Muscle of arm (tissue), 12 donors: ENCODE data around the gene RAB4B. TPM values are rescaled to one million over a fixed set of nuclear protein-coding genes. Genes with fewer than 3 reads are reported as not detected.
"Not testable (repeated sequence)": the region's sequence is repeated elsewhere in the genome, so short reads cannot be mapped to it uniquely, and the experiment has no call there.

Experiments
- DNase-seq: peaks from one replicate; pipeline ENCODE4 v3.0.0-alpha.2; 2013
- polyA plus RNA-seq, 12 donors: library from polyadenylated mRNA; unstranded; fragments of 120-200 nt; gene quantifications; one replicate each; pipeline ENCODE4 v1.2.1, GENCODE V29; 2013; ENCODE audit not compliant: insufficient read length in 12 of 12

The RAB4B gene
- polyA plus RNA-seq, 12 donors = 6.3 to 10.5 (median 8.3) TPM; not detected in 2

DNA sequence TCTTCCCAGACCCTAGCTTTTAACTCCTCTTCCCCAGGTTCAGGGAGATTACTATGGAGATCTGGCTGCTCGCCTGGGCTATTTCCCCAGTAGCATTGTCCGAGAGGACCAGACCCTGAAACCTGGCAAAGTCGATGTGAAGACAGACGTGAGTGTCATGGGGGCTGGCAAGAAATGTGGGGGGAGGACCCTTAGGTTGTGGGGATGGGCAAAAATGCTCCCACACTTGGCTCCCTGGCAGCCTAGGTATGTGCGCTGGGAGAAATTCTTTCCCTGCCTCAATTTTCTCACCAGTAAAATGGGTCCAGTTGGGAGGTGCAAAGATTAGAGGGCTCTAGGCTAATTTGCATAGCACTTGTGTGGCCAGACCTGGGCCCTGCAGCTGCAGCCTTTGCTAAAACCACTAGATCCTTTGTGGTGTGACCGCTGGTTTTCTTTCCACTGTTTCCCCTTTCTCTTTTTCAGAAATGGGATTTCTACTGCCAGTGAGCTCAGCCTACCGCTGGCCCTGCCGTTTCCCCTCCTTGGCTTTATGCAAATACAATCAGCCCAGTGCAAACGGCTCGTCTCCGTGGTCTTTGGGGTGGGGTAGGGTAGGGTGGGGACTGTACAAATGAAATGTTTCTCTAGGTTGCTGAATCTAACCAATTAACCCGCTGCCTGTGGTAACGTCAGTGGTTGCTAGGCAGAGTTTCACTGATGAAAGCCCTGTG, 959 bp upstream of the RAB4B start:
- peak; percentile 95 for DNase-seq

DNA sequence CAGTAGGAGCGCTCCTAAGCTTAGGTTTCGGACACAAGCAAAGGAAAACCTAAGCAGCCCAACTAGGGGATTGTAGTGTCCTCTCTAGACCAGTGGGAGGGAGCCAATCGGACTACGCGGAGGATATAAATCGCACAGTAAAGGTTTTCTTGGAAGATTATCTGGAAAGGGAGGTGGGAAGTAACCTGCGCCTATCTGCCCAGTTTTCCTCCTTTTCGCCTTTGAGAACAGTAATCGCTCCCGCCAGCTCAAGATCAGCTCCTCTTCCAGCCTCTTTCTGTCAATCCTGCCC, 456 bp upstream of the RAB4B start:
- DNase-seq = no peak

DNA sequence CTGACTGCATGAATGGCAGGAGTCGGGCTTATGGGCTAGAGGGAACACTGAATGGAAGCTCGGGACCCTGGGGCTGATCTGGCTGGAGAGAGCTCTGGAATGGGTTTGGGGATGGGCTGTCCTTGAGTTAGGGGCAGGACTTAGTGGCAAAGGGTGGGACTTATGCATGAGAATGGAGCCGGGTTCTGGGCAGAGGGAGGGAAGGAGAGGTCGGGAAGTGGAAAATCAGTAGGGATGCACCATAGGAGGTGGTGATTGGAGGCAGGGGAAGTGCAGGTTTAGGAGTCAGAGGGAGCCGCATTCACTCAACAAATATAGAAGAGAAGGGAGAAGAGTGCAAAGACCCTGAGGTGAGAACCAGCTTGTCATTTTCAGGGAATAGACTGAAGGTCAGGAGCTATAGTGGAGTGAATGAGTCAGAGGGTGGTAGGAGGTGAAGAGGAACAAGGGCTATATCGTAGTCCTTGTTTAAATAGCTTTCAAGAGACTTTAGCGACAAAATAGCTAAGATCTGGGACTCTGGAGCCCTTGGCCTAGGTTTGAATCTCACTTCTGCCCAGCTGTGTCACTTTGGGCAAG, 748 bp downstream of the RAB4B start:
- no peak for DNase-seq

DNA sequence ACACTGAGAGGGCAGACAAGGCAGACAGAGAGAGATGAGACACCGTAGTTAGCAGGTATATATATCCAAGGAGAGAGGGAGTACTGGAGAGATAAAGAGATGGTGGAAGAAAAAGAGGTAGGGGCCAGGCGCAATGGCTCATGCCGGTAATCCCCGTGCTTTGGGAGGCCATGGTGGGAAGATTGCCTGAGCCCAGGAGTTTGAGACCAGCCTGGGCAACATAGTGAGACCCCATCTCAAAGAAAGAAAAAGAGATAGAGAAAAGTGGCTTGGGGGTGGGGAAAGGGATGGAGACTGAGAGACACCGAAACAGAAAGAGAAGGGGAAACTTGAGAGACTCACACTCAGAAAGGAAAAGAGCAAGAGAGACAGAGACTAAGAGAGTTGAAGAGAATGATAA, 2.5 kb downstream of the RAB4B start:
- no peak for DNase-seq

DNA sequence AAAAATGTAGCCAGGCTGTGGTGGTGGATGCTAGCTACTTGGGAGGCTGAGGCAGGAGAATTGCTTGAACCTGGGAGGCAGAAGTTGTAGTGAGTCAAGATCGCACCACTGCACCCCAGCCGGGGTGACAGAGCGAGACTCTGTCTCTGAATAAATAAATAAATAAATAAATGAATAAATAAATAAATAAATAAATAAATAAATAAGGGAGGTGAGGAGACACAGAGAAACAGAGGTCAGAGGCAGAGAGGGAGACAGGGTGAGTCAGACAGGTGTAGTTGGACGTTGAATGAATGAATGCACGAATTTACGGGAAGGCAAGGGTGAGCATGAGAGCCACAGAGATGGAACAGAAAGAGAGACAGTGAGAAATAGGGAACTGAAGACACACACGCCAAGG, 3.1 kb downstream of the RAB4B start:
- DNase-seq = no peak

DNA sequence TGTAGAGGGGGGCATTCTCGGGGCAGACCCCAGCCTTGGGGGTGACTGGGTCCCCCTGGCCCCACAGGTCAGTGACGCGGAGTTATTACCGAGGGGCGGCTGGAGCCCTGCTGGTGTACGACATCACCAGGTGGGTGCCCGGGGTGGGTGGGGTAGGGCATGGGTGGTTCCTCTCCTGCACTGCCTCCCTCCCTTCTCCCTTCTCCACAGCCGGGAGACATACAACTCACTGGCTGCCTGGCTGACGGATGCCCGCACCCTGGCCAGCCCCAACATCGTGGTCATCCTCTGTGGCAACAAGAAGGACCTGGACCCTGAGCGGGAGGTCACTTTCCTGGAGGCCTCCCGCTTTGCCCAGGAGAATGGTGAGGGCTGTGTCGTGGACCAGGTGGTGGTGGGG, 5.7 kb downstream of the RAB4B start:
- DNase-seq = no peak

DNA sequence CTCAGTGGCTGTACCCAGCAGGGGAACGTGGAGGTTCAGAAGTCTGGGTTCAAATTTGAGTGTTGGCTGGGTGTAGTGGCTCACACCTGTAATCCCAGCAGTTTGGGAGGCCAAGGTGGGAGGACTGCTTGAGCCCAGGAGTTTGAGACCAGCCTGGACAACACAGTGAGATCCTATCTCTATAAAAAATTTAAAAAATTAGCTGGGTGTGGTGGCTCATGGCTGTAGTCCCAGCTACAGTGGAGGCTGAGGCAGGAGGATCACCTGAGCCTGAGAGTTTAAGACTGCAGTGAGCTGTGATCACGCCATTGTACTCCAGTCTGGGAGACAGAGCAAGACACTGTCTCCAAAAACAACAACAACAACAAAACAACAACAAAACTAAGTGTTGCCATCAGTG, 6.1 kb downstream of the RAB4B start:
- not testable (repeated sequence) for DNase-seq

DNA sequence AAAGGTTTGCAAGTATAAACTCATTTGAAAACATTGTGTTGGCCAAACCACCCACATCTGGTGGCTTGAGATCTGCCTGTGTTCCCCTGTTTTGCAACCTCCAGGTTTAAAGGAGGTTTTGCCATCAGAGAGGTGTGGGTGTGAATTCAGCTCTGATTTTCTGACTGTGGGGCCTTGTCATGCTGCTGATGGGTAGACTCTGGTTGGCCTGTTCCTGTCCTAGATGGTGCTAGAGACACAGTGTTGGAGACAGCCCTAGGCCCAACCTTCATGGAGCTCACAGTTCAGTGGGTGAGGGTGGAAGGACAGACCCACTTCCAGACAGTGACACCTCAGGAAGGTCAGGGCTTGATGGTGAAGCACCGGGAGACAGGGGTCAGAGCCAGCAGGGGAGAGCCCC, 7.5 kb downstream of the RAB4B start:
- DNase-seq = no peak

DNA sequence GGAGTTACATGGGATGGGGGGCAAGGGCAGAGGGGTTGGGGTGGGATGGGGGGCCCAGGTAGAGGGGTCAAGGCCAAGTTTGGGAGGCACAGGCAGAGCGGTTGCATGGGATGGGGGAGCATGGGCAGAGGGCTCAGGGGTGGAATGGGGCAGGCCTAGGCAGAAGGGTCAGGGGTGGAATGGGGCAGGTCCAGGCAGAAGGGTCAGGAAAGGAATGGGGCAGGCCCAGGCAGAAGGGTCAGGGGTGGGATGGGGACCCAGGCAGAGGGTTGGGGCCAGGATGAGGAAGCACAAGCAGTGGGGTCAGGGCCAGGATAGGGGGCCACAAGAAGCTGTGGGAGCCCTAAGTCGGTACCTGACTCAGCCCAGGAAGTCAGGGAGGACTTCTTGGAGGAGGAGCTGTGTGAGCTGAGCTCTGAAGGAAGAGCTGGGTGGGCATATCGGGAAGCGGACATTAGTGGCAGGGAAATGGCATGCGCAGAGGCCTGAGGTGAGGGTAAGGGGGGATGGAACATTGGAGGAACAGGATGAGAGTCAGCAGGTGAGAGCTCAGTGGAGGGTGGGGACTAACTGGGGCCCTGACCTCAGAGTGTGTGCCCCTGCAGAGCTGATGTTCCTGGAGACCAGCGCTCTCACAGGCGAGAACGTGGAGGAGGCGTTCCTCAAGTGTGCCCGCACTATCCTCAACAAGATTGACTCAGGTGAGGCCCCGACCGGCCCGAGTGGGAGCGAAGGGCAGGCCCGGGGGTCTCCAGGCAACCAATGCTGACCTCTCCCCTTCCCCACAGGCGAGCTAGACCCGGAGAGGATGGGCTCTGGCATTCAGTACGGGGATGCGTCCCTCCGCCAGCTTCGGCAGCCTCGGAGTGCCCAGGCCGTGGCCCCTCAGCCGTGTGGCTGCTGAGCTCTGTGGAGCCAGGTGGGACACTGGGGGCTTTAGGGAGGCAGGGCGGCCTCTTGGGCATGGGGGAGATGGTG, 8.3 kb downstream of the RAB4B start:
- DNase-seq = no peak

DNA sequence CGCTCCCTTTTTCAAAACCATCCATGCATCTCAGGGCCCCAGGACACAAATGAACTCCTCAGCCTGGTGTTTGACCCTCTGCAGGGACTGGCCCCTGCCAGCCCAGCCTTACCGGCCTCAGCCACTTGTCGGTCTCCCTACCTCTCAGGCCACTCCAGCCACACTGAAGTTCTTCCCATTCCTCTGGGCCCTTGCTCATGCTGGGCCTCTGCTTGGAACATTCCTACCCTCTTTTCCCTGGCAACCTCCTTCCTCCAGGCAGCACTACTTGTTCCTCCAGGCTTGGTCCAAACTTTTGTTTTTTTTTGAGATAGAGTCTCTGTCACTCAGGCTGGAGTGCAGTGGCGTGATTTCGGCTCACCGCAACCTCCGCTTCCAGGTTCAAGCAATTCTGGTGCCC, 13.3 kb downstream of the RAB4B start:
- DNase-seq = no peak

DNA sequence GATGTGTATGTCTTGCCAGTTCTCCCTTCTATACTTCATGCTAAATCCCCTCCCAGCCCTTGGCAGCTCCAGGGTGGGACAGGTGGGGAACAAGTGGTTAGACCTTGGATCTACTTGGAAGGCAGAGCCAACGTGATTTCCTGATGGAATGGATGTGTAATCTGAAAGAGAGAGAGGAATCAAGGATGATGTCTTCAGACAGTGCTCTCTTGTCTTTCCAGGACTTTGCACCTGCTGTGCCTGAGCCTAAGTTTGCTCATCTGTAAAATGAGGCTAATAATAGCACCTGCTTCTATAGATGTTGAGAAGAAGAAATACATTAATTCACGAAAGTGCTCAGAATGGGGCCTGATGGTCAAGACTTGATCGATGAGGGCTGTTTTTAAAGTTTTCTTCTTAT, 13.9 kb downstream of the RAB4B start:
- DNase-seq = no peak

DNA sequence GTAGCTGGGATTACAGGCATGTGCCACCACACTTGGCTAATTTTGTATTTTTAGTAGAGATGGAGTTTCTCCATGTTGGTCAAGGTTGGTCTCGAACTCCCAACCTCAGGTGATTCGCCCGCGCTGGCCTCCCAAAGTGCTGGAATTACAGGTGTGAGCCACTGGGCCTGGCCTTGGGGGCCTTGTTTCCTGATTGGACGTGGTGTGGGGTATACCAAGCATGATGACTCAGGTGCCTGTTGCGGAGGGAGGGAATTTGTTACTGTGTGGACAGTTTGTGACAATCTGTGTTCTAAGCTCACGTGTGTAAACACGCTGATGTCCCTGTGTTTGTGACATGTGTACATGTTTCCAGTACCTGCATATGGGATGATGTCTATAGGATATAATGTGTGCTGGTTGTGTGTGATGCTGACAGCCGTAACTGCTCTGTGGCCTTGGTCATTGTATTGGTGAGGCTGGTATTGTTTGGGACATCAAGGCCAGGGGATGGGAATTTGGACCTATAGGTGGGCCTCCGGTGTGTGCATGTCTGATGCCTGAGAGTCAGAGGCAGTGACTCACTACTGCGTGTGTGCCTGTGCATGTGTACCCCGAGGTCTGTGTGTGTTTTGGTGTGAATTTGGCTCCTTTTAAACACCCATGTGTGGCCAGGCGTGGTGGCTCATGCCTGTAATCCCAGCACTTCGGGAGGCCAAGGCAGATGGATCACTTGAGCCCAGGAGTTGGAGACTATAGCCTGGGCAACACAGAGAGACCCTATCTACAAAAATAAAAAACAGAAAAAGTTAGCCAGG, 19.3 kb downstream of the RAB4B start:
- no peak for DNase-seq

DNA sequence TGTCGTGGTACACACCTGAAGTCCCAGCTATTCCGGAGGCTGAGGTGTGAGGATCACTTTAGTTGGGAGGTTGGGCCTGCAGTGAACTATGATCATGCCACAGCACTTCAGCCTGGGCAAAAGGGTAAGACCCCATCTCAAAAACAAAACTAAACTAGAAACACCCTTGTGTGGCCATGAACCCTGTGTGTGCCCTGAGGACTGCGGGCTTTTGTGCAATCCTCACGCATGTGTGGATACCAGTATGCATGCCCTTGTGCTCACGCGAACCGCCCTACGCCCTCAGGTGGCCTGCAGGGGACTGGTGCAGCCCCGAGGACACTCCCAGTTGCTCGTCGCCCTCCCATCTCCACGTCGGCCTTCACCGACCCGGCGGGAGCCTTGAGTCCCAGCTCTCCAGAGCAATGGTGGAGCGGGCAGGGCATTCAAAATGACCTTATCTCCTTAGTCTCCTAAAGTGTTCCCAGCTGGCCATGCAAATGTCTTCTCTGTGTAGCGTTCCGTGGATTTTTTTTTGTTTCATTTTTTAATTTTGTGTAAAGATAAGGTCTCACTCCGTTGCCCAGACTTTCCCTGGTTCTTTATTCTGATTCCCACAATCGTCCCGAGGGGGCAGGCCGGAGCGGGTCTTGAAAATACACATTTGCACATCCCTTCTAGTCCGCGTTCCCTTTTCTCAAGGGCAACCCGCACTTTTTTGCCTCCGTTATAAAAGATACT, 20.1 kb downstream of the RAB4B start:
- DNase-seq = no peak

DNA sequence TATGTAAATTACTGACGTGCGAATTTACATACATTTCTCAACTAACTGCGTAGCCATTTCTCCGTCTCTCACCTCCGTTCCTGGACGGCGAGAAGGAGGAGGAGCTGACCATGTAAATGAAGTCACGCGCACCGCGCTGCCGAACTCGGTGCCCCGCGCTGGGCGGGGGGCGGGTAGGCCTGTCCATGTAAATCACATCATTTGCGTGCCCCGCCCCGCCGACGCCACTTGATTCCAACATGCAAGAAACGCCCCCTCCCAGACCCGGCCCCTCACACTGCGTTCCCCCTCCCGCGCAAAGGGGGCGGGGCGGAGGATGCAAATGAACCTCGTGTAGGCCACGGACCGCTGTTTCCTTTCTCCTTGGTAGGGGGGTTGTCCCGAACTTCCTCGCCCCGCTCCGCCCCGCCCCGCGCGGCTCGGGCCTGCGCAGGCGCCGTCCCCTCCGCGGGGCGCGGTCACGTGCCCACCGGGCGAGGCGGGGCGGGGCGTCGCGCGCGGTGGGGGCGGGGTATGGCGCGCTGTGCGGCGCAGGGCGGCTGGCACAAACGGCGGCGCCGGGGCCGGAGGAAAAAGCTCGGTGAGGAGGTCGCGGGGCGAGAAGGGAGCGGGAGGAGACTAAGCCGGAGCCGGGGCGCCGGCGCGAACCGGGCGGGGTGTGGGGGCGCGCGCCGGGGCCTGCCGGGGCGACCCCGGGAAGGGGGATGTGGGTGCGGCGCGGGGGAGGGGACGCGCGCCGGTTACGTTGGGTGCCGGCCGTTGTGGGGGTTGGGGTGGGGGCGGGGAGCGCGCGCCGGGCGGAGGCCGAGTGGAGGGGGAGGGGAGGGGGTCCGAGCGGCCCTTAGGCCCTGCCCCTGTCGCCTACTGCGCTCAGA, 20.9 kb downstream of the RAB4B start, which contains the start of gene EGLN2:
EGLN2 (plus strand) TSS at position 509 of the 875 bp plus-strand sequence. CDS start 1,382 bp downstream, outside the sequence.
- DNase-seq = peak; percentile 99

DNA sequence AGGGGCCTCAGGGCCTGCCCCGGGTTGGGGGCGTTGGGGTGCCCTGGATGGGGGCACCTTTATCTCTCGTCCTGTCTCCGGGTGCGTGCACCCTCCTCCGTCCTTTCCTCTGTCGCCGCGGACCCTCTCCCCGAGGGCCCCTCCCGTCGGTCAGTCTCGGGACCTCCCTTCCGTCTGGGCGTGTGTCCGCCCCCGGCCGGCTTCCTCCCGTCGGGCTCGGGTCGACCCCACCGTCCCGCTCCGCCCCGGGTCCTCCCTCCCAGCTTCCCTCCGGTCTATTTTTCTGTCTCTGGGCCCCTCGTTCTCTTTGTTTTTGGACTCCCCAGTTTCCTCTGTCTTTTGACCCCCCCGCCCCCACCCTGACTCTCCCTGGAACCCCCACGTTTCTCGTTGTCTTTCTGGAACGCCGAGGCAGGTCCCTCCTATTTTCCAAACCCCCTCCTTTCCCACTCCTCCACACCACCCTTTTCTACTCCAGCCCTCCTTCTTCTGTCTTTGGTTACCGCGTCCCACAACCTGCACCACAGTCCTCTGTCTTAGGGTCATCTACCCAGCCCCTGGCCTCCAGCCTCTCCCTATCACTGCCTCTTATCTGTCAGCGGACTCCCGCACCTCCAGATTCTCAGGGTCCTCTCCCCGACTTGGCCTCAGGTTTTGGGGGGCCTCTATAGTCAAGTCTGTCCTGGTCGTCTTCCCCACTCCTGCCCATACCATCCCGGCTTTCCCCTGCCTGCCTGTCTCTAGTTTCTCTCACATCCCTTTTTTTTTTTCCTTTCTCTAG, 21.7 kb downstream of the RAB4B start:
- DNase-seq = no peak

DNA sequence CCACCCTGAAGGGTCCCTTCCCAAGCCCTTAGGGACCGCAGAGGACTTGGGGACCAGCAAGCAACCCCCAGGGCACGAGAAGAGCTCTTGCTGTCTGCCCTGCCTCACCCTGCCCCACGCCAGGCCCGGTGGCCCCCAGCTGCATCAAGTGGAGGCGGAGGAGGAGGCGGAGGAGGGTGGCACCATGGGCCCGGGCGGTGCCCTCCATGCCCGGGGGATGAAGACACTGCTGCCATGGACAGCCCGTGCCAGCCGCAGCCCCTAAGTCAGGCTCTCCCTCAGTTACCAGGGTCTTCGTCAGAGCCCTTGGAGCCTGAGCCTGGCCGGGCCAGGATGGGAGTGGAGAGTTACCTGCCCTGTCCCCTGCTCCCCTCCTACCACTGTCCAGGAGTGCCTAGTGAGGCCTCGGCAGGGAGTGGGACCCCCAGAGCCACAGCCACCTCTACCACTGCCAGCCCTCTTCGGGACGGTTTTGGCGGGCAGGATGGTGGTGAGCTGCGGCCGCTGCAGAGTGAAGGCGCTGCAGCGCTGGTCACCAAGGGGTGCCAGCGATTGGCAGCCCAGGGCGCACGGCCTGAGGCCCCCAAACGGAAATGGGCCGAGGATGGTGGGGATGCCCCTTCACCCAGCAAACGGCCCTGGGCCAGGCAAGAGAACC, 22.4 kb downstream of the RAB4B start:
- no peak for DNase-seq

DNA sequence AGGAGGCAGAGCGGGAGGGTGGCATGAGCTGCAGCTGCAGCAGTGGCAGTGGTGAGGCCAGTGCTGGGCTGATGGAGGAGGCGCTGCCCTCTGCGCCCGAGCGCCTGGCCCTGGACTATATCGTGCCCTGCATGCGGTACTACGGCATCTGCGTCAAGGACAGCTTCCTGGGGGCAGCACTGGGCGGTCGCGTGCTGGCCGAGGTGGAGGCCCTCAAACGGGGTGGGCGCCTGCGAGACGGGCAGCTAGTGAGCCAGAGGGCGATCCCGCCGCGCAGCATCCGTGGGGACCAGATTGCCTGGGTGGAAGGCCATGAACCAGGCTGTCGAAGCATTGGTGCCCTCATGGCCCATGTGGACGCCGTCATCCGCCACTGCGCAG, 22.9 kb downstream of the RAB4B start:
- no peak for DNase-seq

DNA sequence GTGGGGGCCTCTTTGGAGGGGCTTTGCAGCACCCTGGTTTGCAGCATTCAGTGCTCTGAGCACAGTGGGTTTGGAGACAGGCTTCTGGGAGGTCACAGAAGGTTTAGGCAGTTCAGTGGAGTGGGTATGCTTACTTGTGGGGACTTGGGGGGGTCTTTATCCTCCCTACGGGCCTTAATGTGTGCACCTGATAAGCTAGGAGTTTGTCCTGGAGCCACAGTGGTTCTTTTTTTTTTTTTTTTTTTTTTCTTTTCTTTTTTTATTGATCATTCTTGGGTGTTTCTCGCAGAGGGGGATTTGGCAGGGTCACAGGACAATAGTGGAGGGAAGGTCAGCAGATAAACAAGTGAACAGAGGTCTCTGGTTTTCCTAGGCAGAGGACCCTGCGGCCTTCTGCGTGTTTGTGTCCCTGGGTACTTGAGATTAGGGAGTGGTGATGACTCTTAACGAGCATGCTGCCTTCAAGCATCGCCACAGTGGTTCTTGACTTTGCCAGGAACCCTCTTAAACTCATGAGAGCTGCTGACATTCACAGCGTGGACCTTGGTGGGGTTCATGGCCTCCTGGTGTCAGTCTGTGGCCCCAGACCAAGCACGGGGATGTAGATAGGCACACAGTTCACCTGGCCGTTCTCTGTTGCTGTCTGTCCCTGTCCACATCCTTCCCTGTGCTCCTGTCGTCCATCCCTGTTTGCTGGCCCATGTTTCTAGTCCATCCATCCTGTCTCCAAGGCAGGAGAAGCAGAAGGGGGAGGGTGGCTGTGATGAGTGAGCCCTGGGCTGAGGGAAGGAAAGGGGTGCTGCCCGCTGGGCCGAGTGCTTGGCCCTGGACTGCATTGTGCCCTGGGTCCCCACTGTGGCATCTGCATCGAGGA, 23.6 kb downstream of the RAB4B start:
- no peak for DNase-seq
